Omental fat pad (tissue), 4 donors: ENCODE results near the gene NBAS. TPM values are rescaled to one million over a fixed set of nuclear protein-coding genes. Genes with fewer than 3 reads are reported as not detected.

Experiments
- ATAC-seq: fragments of 150-250 bp; one replicate; pipeline ENCODE4 v1.9.1; 2016; ENCODE audit warnings: mild to moderate bottlenecking, moderate library complexity; ENCODE audit not compliant: low FRiP score
- DNase-seq: peaks from one replicate; pipeline ENCODE4 v3.0.0-alpha.2; 2019; ENCODE audit warnings: low spot score
- CTCF ChIP-seq, 3 donors: fragments of 450-650 bp; IDR thresholded peaks; one replicate each; pipeline ENCODE4 v1.5.1; 2016 to 2017; ENCODE audit warnings: antibody characterized with exemption in 3 of 3, mild to moderate bottlenecking in 3 of 3, moderate library complexity in 2 of 3
- total RNA-seq, 4 donors: library from RNA; depleted of rRNA; stranded (reverse); fragments of >200 nt; gene quantifications; one replicate each; pipeline ENCODE4 v1.1.0, GENCODE V29; 2016

NBAS gene
- total RNA-seq, 4 donors from 2014 or later: 29.4 to 57.7 (median 38.2) TPM

GRCh38 chr2:15383695-15384350 is 177.3 kb downstream of the NBAS start:
- no peak for TF ChIP-seq CTCF (IDR thresholded peaks at IDR 0.05)
- DNase-seq (no peak), ATAC-seq (no peak)

- ATAC-seq (no peak), DNase-seq (no peak)
- TF ChIP-seq CTCF (IDR thresholded peaks at IDR 0.05): no peak
These were observed 182.8 kb downstream of the NBAS start for GRCh38 chr2:15378148-15378908.

GRCh38 chr2:15377202-15377601 is 183.9 kb downstream of the NBAS start:
- TF ChIP-seq CTCF (IDR thresholded peaks at IDR 0.05): no peak
- no peak for DNase-seq
- no peak for ATAC-seq

GRCh38 chr2:15372019-15372418 is 189.1 kb downstream of the NBAS start:
- no peak for ATAC-seq
- TF ChIP-seq CTCF (IDR thresholded peaks at IDR 0.05): no peak
- no peak for DNase-seq

GRCh38 chr2:15369129-15369528 is 192.0 kb downstream of the NBAS start:
- no peak for DNase-seq
- no peak for TF ChIP-seq CTCF (IDR thresholded peaks at IDR 0.05)
- no peak for ATAC-seq

GRCh38 chr2:15367715-15368114 is 193.4 kb downstream of the NBAS start:
- no peak for TF ChIP-seq CTCF (IDR thresholded peaks at IDR 0.05)
- ATAC-seq (no peak), DNase-seq (no peak)

- no peak for ATAC-seq
- no peak for TF ChIP-seq CTCF (IDR thresholded peaks at IDR 0.05)
These were observed 193.9 kb downstream of the NBAS start for GRCh38 chr2:15367205-15367604.

More at GRCh38 chr2:15367205-15367604, 193.9 kb downstream of the NBAS start:
- DNase-seq: no peak
